Pancreas (tissue), 10 donors: ENCODE results near the gene COL19A1. TPM values are rescaled to one million over a fixed set of nuclear protein-coding genes. Genes with fewer than 3 reads are reported as not detected.

ENCODE experiments used
- ATAC-seq, 4 donors: fragments of 200-7000 bp; cut with Tn5 transposase; one replicate each; pipeline versions ENCODE4 v1.8.0 to v1.9.1; 2020; ENCODE audit warnings: mild to moderate bottlenecking in 4 of 4, moderate library complexity in 4 of 4
- DNase-seq, 6 donors: peaks; one replicate each; pipeline ENCODE4 v3.0.0-alpha.2; 2020
- FAIRE-seq: peaks from 2 replicates; lab custom pipeline; 2012; peaks lifted over from hg19 to GRCh38; lab: Jason Lieb, UNC
- H3K27ac ChIP-seq, 4 donors: fragments of 200-600 bp; sonication (generic); 1 replicate in 3 of 4; 2 replicates in 1 of 4; pipeline versions ENCODE4 v1.5.0 to v1.8.0; 2020
- H3K27me3 ChIP-seq, 4 donors: fragments of 200-600 bp; one replicate each; pipeline ENCODE4 v1.8.0; 2021
- H3K36me3 ChIP-seq, 3 donors: fragments of 200-600 bp; sonication (generic) in 1 of 3; one replicate each; pipeline versions ENCODE4 v1.5.0 to v1.8.0; 2020 to 2021
- H3K4me1 ChIP-seq, 3 donors: fragments of 200-600 bp; one replicate each; pipeline ENCODE4 v1.8.0; 2021
- H3K4me3 ChIP-seq, 4 donors: fragments of 200-600 bp; sonication (generic) in 2 of 4; one replicate each; pipeline versions ENCODE4 v1.5.0 to v1.8.0; 2020 to 2021
- H3K9me3 ChIP-seq, 4 donors: fragments of 200-600 bp; one replicate each; pipeline ENCODE4 v1.8.0; 2021
- CTCF ChIP-seq, 4 donors: fragments of 200-600 bp; sonication (generic) in 3 of 4; IDR thresholded peaks; one replicate each; pipeline versions ENCODE4 v1.5.0 to v1.8.0; 2021; ENCODE audit warnings: antibody characterized with exemption in 4 of 4
- WGBS, 2 donors: extraction: QIAGEN DNeasy Blood & Tissue Kit; methylation state at CpG; one replicate each; pipeline ENCODE4 v1.1.7; 2013; 5-methylcytosine and 5-hydroxymethylcytosine counted together
- intact Hi-C, 3 donors: fragments of 100-400 bp; cut with DNase I; formaldehyde crosslinking; loops; one replicate each; pipeline versions ENCODE4 v1.11.1 to v1.14.2; 2022
- polyA plus RNA-seq, 2 donors: library from polyadenylated mRNA; stranded (reverse); fragments of 200-250 nt; gene quantifications; one replicate each; pipeline ENCODE4 v1.2.3, GENCODE V29; 2013
- total RNA-seq, 6 donors: library from RNA; stranded (reverse); fragmentation: NEBNext Ultra II Directional in 4 of 6; extraction: Animal tissue kit (Norgen Biotek cat#: 25700) in 4 of 6; gene quantifications; one replicate each; pipeline versions ENCODE4 v1.2.1 to v1.2.4, GENCODE V29; 2021 to 2023
- donor health status: healthy with polysubstance abuse.
- donor health status: DM: no; HTN: no; CAD: no; lungs with moderate emphysema.
- donor health status: DM: no; HTN: no; CAD: no.
- donor health status: control.
- donor health status: control.
- donor health status: Bipolar disorder and iron deficiency.
- donor health status: DM: yes; HTN: yes; CAD: no.
- donor health status: DM: no; HTN: no; CAD: no.
- donor health status: DM: no; HTN: no; CAD: no.
- donor health status: DM: yes; HTN: yes; CAD: no.

COL19A1 gene
- total and polyA plus RNA-seq, 8 donors, result 0.04 to 0.86 (median 0.37) TPM

DNA sequence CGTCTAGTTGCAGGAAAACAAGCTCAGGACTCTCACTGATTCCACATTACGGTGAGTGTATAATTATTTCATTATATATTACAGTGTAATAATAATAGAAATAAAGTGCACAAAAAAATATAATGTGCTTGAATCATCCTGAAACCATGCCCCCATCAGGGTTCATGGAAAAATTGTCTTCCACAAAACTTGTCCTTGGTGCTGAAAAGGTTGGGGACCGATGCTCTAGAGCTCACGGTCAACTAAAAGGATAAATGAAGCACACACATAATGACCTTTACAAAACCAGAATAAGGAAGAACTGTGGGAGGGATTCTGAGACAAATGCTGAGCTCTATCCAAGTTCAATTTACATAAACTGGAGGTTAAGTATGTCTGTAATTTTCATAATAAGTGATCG is 194.3 kb downstream of the COL19A1 start:
- DNase-seq (no peak), FAIRE-seq (no peak), ATAC-seq (no peak)
- Histone ChIP-seq H3K27me3 (no peaks in the 10 kb centered on the region), H3K36me3 (no peaks in the 10 kb centered on the region), H3K9me3 (no peaks in the 10 kb centered on the region), H3K4me3 (no peak overlapping the region), H3K4me1 (peaks cover 9 to 21% (median 21%) of the 10 kb centered on the region in 3 donors), H3K27ac (no peak overlapping the region)
- intact Hi-C loops, result no loop called here
- no peak for TF ChIP-seq CTCF (IDR thresholded peaks at IDR 0.05)
- WGBS, 2 donors, result 95 to 97% methylated on average over 5 of the region's 5 CpGs

DNA sequence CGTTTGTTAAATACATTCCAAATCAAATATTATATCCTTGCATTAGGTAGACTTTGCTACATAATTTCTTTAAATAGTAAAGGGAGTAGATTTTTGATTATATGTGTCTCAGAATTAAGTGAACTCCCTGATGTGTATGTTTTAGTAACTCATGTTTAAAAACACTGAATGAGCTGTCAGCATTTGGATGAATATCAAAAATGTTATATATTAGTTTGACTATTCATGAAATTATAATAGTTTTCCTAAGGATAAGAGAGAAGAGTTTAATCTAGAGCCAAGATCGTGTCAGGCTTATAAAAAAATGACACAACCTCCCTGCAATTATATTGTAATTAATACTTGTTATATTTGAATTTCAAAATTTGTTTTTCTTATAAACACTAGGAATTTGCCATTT is 195.2 kb downstream of the COL19A1 start:
- intact Hi-C loops, result no loop called here
- 85 to 88% methylated on average over 2 of the region's 2 CpGs for WGBS, 2 donors
- no peak for FAIRE-seq

DNA sequence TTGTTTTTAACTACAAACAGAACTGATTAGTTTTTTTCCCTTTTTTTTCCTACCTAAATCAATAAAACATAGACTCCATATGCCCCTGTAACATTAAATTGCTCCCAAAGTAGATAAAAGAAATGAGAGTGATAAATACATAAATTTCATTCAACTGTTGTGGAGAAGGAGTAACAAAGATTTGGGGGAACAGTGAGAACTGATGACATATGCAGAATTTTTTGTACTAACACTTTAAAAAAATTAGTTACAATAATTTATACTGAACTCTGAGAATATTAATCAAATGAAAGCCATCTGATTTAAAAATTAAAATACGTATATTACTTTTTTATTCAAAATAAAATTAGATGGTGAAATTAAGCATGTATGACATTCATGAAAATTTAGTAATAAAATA is 195.7 kb downstream of the COL19A1 start:
- 91 to 96% methylated on average over 1 of the region's 1 CpG for WGBS, 2 donors
- no peak for DNase-seq
- H3K9me3 ChIP-seq, result no peaks in the 10 kb centered on the region
- H3K27me3 ChIP-seq, result no peaks in the 10 kb centered on the region
- no peak for TF ChIP-seq CTCF (IDR thresholded peaks at IDR 0.05)
- H3K27ac ChIP-seq, result no peak overlapping the region
- no peaks in the 10 kb centered on the region for H3K36me3 ChIP-seq
- H3K4me1 ChIP-seq, result peaks cover 9 to 21% (median 21%) of the 10 kb centered on the region in 3 donors
- no peak overlapping the region for H3K4me3 ChIP-seq
- ATAC-seq, result no peak
- intact Hi-C loops, result no loop called here
- no peak for FAIRE-seq

More for the DNA sequence above, 195.2 kb downstream of the COL19A1 start:
- TF ChIP-seq CTCF (IDR thresholded peaks at IDR 0.05), result no peak
- no peak overlapping the region for H3K27ac ChIP-seq
- DNase-seq (no peak), ATAC-seq (no peak)
- no peaks in the 10 kb centered on the region for H3K9me3 ChIP-seq
- H3K4me3 ChIP-seq, result no peak overlapping the region
- H3K4me1 ChIP-seq, result peaks cover 9 to 21% (median 21%) of the 10 kb centered on the region in 3 donors
- no peaks in the 10 kb centered on the region for H3K36me3 ChIP-seq
- H3K27me3 ChIP-seq, result no peaks in the 10 kb centered on the region

DNA sequence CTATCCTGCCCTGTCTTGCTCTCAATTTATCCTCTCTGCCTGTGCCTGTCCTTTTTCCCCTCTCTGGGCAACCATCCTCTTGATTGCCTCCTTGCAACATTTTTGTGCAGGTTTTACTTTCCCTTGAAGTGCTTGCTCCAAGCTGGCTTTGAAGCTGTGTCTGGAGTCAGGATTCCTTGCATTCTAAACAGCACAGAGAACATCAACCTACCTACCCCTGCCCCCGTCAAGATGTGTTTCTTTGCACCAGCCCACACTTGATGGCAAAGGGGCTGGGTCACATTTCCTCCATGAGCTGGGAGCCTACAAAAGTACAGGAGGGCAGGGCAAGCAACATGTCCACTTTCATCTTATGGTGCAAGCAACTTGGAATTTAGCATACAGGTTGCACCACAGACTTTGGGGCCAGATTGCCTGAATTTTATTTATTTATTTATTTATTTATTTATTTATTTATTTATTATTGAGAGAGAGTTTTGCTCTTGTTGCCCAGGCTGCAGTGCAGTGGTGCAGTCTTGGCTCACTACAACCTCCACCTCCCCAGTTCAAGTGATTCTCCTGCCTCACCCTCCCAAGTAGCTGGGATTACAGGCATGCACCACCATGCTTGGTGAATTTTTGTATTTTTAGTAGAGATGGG is 206.3 kb downstream of the COL19A1 start:
- Histone ChIP-seq H3K9me3 (no peaks in the 10 kb centered on the region), H3K4me3 (no peak overlapping the region), H3K27me3 (no peaks in the 10 kb centered on the region), H3K27ac (no peak overlapping the region), H3K4me1 (no peaks in the 10 kb centered on the region), H3K36me3 (no peaks in the 10 kb centered on the region)
- 83 to 91% methylated on average over 1 of the region's 1 CpG for WGBS, 2 donors
- intact Hi-C loops, result no loop called here
- ATAC-seq (no peak), DNase-seq (no peak), FAIRE-seq (no peak)
- no peak for TF ChIP-seq CTCF (IDR thresholded peaks at IDR 0.05)

DNA sequence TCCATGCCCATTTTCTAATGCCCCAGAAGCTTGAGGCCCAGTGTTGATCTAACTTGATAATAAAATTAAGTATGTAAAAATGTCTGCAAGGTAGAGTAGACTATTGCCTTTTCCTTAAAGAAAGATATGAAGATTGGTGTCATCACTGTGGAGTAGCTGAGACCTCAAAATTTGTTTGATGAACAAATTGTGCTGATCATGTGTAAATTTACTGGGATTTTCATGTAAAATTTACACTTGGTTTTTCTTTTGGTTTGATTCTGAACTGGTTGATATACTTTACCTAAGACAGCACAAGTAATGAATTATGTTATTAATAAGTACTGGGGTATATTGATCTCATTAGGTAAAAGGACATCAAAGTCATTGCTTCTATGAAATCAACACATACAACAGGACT is 207.3 kb downstream of the COL19A1 start:
- no peak for ATAC-seq
- no peak for FAIRE-seq

More for the DNA sequence above, 207.3 kb downstream of the COL19A1 start:
- Histone ChIP-seq H3K27me3 (no peaks in the 10 kb centered on the region), H3K9me3 (no peaks in the 10 kb centered on the region), H3K27ac (no peak overlapping the region), H3K4me3 (no peak overlapping the region), H3K36me3 (no peaks in the 10 kb centered on the region), H3K4me1 (no peaks in the 10 kb centered on the region)
- no peak for DNase-seq
- TF ChIP-seq CTCF (IDR thresholded peaks at IDR 0.05), result no peak
- intact Hi-C loops, result no loop called here
